ENCODE results near the gene PTH1R.
A peak's percentile ranks its signal among the peaks of the same experiment; 100 is the strongest.
"Not testable (repeated sequence)": the region's sequence is repeated elsewhere in the genome, so short reads cannot be mapped to it uniquely, and the experiment has no call there.

The PTH1R gene

GRCh38 chr3:46901591-46902187, 24.2 kb downstream of the PTH1R start:
- no peak for DNase-seq

GRCh38 chr3:46902188-46902631, 24.7 kb downstream of the PTH1R start:
- no peak for DNase-seq

GRCh38 chr3:46903341-46904302, 26.1 kb downstream of the PTH1R start:
- DNase-seq = no peak

DNA sequence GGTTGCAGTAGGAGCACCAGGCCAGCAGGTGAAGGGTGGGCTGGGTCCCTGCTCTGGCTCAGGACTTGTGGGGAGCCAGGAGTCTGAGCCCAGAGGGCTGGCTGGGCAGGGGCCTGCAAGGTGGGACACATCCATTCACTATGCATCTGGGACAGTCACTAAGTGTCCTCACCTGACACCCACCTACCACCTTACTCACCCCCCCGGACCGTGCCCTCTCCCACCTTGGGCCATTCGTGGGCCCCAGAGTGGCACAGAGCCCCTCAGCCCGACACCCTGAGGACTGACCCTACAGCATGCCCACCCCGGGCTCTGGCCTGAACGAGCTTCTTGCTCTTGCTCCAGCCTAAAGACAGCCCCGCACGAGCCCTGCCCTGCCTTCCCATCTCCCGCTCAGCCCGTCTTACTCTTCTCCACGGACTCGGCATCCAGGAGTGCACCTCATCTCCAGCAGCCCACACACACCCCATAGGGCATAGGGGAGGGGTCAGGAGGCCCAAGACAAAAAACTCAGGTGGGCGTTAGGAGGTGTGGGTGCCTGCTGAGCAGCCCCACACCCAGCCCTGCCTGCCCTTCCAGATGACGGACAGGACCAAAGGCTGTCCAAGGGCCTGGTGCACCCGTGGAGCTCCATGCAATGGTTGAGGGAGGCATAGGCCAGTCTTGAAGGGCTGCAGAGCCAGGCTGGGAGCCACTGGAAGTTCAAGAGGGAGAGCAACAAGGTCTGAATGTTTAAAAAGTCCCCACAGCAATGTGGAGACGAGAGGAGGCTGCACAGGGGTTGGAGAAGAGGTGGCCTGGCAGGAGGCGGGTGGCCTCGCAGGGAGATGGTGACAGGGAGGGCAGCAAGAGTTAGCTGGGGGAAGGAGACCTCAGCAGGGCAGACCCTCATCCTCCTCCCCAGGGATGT, 27.0 kb downstream of the PTH1R start:
- DNase-seq = no peak

DNA sequence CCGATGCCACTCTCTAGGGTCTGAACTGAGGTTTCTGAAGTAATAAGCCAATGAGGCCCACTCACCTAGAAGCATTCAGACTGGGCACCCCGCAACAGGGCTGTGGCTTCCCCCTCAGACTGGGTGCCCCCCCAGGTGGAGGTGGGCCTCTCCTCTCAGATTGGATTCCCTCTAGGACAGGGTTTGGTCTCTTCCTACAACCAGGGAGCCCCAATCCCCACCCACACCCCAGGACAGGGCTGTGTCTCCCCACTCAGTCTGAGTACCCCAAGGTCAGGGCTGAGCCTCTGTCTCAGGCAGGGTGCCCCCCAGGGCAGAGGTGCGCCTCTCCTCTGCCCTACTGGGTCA, 27.7 kb downstream of the PTH1R start:
- DNase-seq = no peak

DNA sequence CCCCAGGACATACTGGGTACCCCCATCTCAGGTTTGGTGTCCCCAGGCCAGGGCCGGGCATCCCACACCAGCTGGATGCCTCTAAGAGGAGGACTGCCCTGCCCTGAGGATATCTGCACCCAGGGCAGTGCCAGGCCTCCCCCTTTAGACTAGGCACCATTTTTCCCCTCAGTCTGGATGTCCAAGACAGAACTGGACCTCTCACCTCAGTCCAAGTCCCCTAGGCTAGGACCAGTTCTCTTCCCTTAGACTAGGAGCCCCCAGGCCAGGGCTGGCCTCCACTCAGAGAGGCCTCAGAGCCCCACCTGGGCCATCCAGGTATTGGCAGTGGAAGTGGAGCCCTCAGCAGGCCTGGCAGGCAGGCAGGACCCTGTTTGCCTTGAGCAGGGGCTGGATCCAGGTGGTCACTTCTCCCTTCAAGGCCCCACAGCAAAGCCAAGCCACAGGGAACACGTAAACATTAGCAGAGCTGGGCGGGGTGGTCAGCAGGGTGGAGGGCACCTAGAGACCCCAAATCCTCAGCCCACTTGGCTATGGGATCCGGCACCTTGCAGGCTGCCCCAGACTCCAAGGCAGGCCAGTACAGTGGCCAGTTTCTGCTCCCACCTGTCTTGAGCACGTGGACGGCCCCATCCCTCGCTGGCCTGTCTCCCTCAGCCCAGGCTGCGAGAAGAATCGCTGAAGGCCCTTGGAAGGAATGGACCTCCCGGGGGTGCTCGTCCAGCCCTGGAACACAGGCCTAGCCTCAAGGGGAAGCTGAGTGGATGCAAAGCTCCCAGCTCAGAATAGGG, 28.3 kb downstream of the PTH1R start:
- no peak for DNase-seq

DNA sequence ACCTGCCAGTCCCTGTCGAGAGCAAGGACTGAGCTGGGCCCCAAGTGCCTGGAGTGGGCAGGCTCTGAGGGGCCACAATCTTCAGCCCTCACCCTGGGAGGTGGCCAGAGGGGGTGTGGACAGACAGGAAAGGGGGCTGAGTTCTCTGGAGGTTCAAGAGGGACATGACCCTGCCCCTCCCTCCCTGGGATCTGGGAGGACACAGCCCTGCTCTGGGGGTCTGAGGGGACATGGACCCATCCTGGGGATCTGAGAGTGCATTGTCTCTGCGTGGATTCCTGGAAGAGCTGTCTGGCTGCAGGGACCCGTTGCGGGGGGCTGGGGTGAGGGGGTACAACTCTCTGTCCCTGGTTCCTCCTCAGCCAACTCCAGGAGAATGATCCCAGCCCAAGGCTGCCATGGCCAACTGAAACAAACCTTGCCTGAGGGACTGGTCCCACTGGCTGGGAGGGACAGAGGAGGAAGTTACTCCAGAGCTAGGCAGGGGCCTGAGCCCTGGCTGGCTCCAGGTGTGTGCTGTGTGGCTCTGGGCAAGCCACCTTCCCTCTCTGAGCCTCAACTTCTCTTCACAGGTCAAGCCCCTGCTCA, 29.0 kb downstream of the PTH1R start:
- no peak for DNase-seq

- DNase-seq = no peak
These were observed 29.8 kb downstream of the PTH1R start for GRCh38 chr3:46907271-46907670.

DNA sequence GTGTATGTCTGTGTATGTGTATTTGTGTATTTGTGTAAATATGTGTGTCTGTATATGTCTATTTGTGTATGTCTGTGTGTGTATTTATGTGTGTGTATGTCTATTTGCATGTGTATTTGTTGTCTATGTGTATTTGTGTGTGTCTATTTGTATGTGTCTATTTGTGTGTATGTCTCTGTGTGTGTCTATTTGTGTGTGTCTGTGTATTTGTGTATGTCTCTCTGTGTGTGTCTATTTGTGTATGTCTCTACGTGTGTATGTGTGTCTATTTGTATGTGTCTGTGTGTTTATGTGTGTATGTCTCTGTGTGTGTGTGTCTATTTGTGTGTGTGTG, 30.4 kb downstream of the PTH1R start:
- DNase-seq = no peak

DNA sequence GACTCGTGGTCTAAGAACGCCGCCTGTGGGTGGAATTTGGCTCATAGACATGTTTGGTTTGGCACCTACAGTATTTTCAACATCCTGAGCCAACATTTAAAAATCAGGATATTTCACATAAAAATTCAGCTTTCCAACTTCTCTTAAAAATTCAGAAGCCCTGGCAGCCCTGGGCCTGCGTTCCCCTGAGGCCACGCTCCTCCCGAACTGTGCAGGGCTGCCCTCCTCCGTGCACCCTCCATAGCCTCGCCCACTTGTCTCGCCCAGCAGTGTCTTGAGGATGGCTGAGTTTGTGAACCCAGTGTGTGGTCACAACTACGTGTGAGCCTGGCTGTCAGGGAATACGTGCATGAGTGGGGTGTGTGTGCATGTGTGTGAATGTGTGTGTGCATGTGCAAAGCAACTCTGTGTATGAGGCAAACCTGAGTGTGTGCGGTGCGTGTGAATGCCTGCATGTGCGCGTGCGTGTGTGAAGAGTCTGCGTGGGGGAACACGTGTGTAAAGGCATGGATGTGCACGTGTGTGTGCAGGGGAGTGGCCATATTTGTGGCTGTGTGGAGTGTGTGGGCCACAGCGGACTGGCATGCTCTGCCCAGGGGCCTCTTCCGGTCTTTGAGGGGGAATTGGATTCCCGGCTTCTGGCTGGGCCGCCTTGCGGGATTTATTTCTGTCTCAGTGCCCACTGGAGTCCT, 30.9 kb downstream of the PTH1R start:
- no peak for DNase-seq

DNA sequence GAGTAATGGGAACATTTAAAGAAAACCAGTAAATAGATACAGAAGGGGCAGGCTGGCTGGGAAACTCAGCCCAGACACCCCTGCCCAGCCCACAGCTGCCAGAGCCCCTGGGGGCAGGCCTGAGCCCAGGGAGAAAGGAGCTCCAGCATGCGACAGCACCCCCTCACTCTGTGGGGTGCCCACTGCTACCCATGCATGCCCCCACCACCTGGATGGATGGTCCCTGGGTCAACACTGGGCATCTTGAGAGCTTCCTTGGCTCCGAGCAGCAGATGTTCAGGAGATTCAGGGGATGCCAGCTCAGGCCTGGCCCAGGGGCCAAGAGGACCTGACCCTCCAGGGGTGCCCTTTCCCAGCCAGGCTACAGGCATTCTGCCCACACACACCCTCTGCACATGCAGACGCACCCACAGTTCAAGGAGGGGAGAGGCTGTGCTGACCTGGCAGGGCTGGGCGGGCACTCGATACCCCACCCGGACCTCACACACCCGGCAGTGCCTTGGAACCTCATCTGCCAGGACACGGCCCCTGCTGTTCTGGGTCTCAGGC, 31.5 kb downstream of the PTH1R start:
- no peak for DNase-seq

GRCh38 chr3:46909535-46910161, 32.1 kb downstream of the PTH1R start:
- peak; percentile 78 for DNase-seq

- no peak for DNase-seq
These were observed 32.7 kb downstream of the PTH1R start for GRCh38 chr3:46910166-46910760.

DNA sequence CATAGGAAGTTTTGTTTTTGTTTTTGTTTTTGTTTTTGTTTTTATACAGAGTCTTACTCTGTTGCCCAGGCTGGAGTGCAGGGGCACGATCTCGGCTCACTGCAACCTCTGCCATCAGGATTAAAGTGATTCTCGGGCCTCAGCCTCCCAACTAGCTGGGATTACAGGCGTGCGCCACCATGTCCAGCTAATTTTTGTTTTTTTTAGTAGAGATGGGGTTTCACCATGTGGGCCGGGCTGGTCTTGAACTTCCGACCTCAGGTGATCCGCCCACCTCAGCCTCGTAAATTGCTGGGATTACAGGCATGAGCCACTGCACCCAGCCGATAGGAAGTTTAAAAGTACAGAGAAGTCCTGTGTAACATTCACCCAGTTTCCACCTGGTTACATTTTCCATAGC, 33.4 kb downstream of the PTH1R start:
- DNase-seq = not testable (repeated sequence)

- no peak for DNase-seq
These were observed 35.5 kb downstream of the PTH1R start for GRCh38 chr3:46912986-46913385.

- no peak for DNase-seq
These were observed 36.1 kb downstream of the PTH1R start for GRCh38 chr3:46913644-46914043.

GRCh38 chr3:46914849-46915248, 37.3 kb downstream of the PTH1R start:
- no peak for DNase-seq

- no peak for DNase-seq
These were observed 37.8 kb downstream of the PTH1R start for GRCh38 chr3:46915297-46915822.

- DNase-seq = no peak
These were observed 38.8 kb downstream of the PTH1R start for GRCh38 chr3:46916278-46916677.

DNA sequence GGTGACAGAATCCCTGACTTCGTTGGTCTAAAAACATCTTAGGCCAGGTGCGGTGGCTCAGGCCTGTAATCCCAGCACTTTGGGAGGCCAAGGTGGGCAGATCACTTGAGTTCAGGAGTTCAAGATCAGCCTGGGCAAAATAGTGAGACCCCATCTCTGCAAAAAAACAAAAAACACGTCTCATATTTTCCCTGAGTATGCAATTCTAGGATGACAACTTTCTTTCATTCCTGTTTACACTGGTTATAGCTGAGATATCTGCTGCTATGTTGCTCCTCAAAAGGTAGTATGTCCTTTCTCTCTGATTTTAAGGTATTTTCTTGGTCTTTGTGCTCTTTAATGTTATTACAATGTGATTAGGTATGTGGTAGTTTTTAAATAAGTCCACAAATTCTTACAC, 39.3 kb downstream of the PTH1R start:
- no peak for DNase-seq

All from CD4-positive, alpha-beta T cell treated with Interleukin-21 for 1 hour (primary cell).